Measurements from ENCODE around the gene FTO.

DNA sequence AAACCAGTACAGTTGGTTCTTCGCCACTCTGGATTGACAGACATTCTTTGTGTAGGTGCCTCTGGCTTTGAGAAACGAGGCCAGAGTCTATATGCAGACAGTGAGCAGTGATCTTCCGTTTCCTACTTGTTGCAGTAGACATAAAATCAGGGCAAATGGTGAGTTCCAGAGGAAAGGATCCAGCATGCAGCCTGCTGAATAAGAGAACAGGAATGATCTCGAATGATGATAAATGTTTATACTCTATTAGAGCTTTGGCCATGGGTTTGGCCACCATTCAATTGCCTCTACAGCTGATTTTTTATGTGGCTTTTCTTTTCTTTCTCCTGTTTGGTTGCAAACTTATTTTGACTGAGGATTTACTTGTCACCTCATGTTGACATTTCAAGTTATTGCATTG lies 295.9 kb downstream of the FTO start:
- TF ChIP-seq, protein P1, sequence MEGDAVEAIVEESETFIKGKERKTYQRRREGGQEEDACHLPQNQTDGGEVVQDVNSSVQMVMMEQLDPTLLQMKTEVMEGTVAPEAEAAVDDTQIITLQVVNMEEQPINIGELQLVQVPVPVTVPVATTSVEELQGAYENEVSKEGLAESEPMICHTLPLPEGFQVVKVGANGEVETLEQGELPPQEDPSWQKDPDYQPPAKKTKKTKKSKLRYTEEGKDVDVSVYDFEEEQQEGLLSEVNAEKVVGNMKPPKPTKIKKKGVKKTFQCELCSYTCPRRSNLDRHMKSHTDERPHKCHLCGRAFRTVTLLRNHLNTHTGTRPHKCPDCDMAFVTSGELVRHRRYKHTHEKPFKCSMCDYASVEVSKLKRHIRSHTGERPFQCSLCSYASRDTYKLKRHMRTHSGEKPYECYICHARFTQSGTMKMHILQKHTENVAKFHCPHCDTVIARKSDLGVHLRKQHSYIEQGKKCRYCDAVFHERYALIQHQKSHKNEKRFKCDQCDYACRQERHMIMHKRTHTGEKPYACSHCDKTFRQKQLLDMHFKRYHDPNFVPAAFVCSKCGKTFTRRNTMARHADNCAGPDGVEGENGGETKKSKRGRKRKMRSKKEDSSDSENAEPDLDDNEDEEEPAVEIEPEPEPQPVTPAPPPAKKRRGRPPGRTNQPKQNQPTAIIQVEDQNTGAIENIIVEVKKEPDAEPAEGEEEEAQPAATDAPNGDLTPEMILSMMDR (IDR thresholded peaks at IDR 0.05): no peak
- no peak for TF ChIP-seq HOXB13 (CRISPR knock-in tag; IDR thresholded peaks at IDR 0.05; ENCODE audit: low read depth)
- no peak for TF ChIP-seq CEBPB (IDR thresholded peaks at IDR 0.05)
- no peak for TF ChIP-seq RCOR1 (IDR thresholded peaks at IDR 0.05; ENCODE audit: low read depth, low read length)
- no peak for TF ChIP-seq CHD2 (IDR thresholded peaks at IDR 0.05; ENCODE audit: low read length, partially characterized antibody)
- TF ChIP-seq POLR2A (IDR thresholded peaks at IDR 0.05; ENCODE audit: low read length): no peak
- TF ChIP-seq, protein P2, sequence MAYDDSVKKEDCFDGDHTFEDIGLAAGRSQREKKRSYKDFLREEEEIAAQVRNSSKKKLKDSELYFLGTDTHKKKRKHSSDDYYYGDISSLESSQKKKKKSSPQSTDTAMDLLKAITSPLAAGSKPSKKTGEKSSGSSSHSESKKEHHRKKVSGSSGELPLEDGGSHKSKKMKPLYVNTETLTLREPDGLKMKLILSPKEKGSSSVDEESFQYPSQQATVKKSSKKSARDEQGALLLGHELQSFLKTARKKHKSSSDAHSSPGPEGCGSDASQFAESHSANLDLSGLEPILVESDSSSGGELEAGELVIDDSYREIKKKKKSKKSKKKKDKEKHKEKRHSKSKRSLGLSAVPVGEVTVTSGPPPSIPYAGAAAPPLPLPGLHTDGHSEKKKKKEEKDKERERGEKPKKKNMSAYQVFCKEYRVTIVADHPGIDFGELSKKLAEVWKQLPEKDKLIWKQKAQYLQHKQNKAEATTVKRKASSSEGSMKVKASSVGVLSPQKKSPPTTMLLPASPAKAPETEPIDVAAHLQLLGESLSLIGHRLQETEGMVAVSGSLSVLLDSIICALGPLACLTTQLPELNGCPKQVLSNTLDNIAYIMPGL (CRISPR knock-in tag; IDR thresholded peaks at IDR 0.05; ENCODE audit: borderline replicate concordance): no peak
- TF ChIP-seq HOXA7 (CRISPR knock-in tag; IDR thresholded peaks at IDR 0.05): no peak
- no peak for TF ChIP-seq JUNB (IDR thresholded peaks at IDR 0.05)

Measured in A549 (cell line).